NCI-H446 treated with DMSO at 0.1 percent for 48 hours (cell line): Measurements from ENCODE around the gene CETP.

Experiments
- DNase-seq: peaks from one replicate; lab custom pipeline; 2025; lab: John Stamatoyannopoulos, UW

Gene CETP

GRCh38 chr16:56961851-56962281, at the start of gene CETP:
Gene CETP (plus strand): TSS chr16:56961950. CDS start chr16:56961980, 30 bp downstream.
- no peak for DNase-seq

- no peak for DNase-seq
Measured at GRCh38 chr16:56912746-56913708, 48.7 kb upstream of the CETP start.

- DNase-seq = no peak
Measured at GRCh38 chr16:56914896-56915295, 46.9 kb upstream of the CETP start.

GRCh38 chr16:56915336-56916119, 46.2 kb upstream of the CETP start:
- no peak for DNase-seq

- DNase-seq = no peak
Measured at GRCh38 chr16:56916571-56917403, 45.0 kb upstream of the CETP start.

GRCh38 chr16:56918467-56919012, 43.2 kb upstream of the CETP start:
- DNase-seq = no peak

- DNase-seq = no peak
Measured at GRCh38 chr16:56919099-56919800, 42.5 kb upstream of the CETP start.

- no peak for DNase-seq
Measured at GRCh38 chr16:56921571-56921970, 40.2 kb upstream of the CETP start.

GRCh38 chr16:56923481-56924091, 38.2 kb upstream of the CETP start:
- no peak for DNase-seq

- DNase-seq = no peak
Measured at GRCh38 chr16:56927471-56927870, 34.3 kb upstream of the CETP start.

- no peak for DNase-seq
Measured at GRCh38 chr16:56929639-56930038, 32.1 kb upstream of the CETP start.

GRCh38 chr16:56930486-56931270, 31.1 kb upstream of the CETP start:
- DNase-seq = no peak

- DNase-seq = no peak
Measured at GRCh38 chr16:56931271-56931891, 30.4 kb upstream of the CETP start.

- peak; percentile 85 for DNase-seq
Measured at GRCh38 chr16:56931892-56932720, 29.6 kb upstream of the CETP start, which contains the start of gene HERPUD1. Gene HERPUD1 (plus strand): TSS chr16:56932142. CDS start chr16:56932245, 103 bp downstream.

- no peak for DNase-seq
Measured at GRCh38 chr16:56932721-56933619, 28.8 kb upstream of the CETP start.

GRCh38 chr16:56933828-56934598, 27.7 kb upstream of the CETP start:
- DNase-seq = no peak
